Measurements from ENCODE around the gene DTNBP1. TPM values are rescaled to one million over a fixed set of nuclear protein-coding genes. Genes with fewer than 3 reads are reported as not detected.

The DTNBP1 gene
- total and polyA plus RNA-seq, 2 of the 8 experiments (the other 6 are each of a cell fraction or from before 2014, with no cell fraction given): 13.5 to 22.1 TPM

DNA sequence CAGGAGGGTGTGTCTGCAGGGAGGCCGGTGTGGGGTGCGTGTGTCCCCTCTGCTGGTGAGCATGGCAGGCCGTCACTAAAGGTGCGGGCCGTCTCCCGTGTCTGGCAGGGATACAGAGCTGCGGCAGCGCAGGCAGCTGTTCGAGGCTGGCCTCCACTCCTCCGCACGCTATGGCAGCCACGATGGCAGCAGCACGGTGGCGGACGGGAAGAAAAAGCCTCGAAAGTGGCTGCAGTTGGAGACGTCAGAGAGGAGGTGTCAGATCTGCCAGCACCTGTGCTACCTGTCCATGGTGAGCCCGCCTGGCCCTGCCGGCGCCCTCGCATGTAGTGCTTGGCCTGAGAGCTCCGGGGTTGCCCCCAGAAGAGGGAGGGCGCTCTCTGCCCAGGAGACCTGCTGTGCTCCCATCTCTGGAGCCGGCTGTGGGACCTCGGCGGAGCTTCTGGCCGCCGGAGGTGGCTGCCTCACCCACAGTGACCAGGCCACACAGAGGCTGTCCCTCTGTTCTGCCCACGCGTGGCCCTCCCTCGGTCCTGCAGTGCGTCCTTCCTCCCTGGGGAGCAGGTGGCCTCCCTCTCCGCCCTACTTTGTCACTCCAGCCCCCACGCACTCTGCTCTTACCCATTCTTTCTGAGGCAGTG, 149.6 kb downstream of the DTNBP1 start:
- Histone ChIP-seq H3K9me3 (ENCODE audit: insufficient read depth in 2 of 2, low read depth in 1 of 2, low read length in 1 of 2) (no peaks in the 10 kb centered on the region), H4K8ac (ENCODE audit: extremely low read depth, insufficient read depth, low read length) (no peak overlapping the region), H3K4me2 (ENCODE audit: insufficient read depth in 1 of 2, low read depth in 2 of 2, low read length in 2 of 2) (no peak overlapping the region), H3K23me2 (ENCODE audit: low read depth, low read length) (no peaks in the 10 kb centered on the region), H3K9ac (replicated peaks in 1 of 4; ENCODE audit: extremely low read depth in 1 of 4, low read depth in 3 of 4, low read length in 3 of 4) (no peak overlapping the region), H3K14ac (ENCODE audit: insufficient read length) (no peak overlapping the region), H3K79me1 (ENCODE audit: low read depth, low read length) (peaks cover 9% of the 10 kb centered on the region; the same call in 1 of the 2 replicates), H2BK20ac (ENCODE audit: low read length) (no peak overlapping the region), H3K79me2 (ENCODE audit: control insufficient read depth in 1 of 2, insufficient read depth in 2 of 2, low read length in 2 of 2) (peaks cover 0 to 36% of the 10 kb centered on the region in 2 experiments; a peak in 2 of 4 replicates), H2BK15ac (ENCODE audit: low read length) (no peak overlapping the region), H3K27ac (ENCODE audit: low read depth, low read length) (no peak overlapping the region), H2BK5ac (ENCODE audit: low read depth, low read length) (peak overlapping the region; percentile 9; the same call in 1 of the 2 replicates), H3K4ac (replicated peaks; ENCODE audit: insufficient read length, low read depth, low read length) (no peak overlapping the region), H2BK12ac (ENCODE audit: low read depth, low read length) (no peak overlapping the region), H3K27me3 (replicated peaks in 1 of 4; ENCODE audit: control insufficient read depth in 3 of 4, extremely low read depth in 1 of 4, insufficient read depth in 3 of 4, low read length in 3 of 4) (no peaks in the 10 kb centered on the region), H2AK5ac (ENCODE audit: low read depth, low read length) (no peak overlapping the region), H4K91ac (replicated peaks; ENCODE audit: insufficient read length, low read length) (no peak overlapping the region), H3K36me3 (ENCODE audit: control insufficient read depth in 2 of 4, insufficient read depth in 4 of 4, low read length in 3 of 4) (peaks cover 40 to 99% (median 78%) of the 10 kb centered on the region in 4 experiments), H4K5ac (ENCODE audit: insufficient read length, low read depth, low read length) (no peak overlapping the region), H2BK120ac (replicated peaks; ENCODE audit: low read depth, low read length) (no peak overlapping the region), H3K23ac (ENCODE audit: insufficient read length) (no peak overlapping the region), H3K56ac (replicated peaks; ENCODE audit: insufficient read length, low read depth, low read length) (no peak overlapping the region), H3K4me1 (replicated peaks in 1 of 4; ENCODE audit: control insufficient read depth in 3 of 4, insufficient read depth in 4 of 4, low read length in 3 of 4) (peaks cover 0 to 4% (median 2%) of the 10 kb centered on the region in 4 experiments; a peak in 3 of 7 replicates), H3K4me3 (ENCODE audit: extremely low read depth in 1 of 4, insufficient read depth in 2 of 4, low read depth in 3 of 4, low read length in 4 of 4) (no peak overlapping the region), H3K18ac (ENCODE audit: extremely low read depth, low read length) (no peak overlapping the region), H4K20me1 (replicated peaks in 1 of 2; ENCODE audit: control insufficient read depth in 1 of 2, insufficient read depth in 2 of 2, low read length in 2 of 2) (peaks cover 22 to 37% of the 10 kb centered on the region in 2 experiments), H2AFZ (ENCODE audit: low read length) (no peak overlapping the region)
- POLR2A ChIA-PET (ENCODE audit: partially characterized antibody): interaction anchor here (1.1 to 1.7 kb wide), 3 partner anchors 9 to 12 kb away, joined by 3 to 7 read pairs (median 4); no protein-coding TSS in a partner anchor
- FAIRE-seq (no peak), DNase-seq (ENCODE audit: low read depth in 1 of 2, low spot score in 2 of 2) (no peak)
- TF ChIP-seq, protein P1, sequence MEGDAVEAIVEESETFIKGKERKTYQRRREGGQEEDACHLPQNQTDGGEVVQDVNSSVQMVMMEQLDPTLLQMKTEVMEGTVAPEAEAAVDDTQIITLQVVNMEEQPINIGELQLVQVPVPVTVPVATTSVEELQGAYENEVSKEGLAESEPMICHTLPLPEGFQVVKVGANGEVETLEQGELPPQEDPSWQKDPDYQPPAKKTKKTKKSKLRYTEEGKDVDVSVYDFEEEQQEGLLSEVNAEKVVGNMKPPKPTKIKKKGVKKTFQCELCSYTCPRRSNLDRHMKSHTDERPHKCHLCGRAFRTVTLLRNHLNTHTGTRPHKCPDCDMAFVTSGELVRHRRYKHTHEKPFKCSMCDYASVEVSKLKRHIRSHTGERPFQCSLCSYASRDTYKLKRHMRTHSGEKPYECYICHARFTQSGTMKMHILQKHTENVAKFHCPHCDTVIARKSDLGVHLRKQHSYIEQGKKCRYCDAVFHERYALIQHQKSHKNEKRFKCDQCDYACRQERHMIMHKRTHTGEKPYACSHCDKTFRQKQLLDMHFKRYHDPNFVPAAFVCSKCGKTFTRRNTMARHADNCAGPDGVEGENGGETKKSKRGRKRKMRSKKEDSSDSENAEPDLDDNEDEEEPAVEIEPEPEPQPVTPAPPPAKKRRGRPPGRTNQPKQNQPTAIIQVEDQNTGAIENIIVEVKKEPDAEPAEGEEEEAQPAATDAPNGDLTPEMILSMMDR (IDR thresholded peaks at IDR 0.05; ENCODE audit: control extremely low read depth in 1 of 3, insufficient read depth in 1 of 3, low read depth in 1 of 3, low read length in 3 of 3): no peak
- peak; percentile 52; the same call in 1 of the 2 replicates for TF ChIP-seq POLR2AphosphoS5 (IDR thresholded peaks at IDR 0.05; ENCODE audit: low read depth, low read length)
- no peak for TF ChIP-seq EZH2 (IDR thresholded peaks at IDR 0.05; ENCODE audit: low read depth, low read length, severe bottlenecking)
- TF ChIP-seq POLR2A (IDR thresholded peaks at IDR 0.05; ENCODE audit: control extremely low read depth in 1 of 2, low read depth in 2 of 2, low read length in 2 of 2): peak in 1 of 2 experiments; percentile 36; a peak in 1 of 3 replicates
- TF ChIP-seq PHF8 (conservative IDR thresholded peaks at IDR 0.05; ENCODE audit: low read depth, low read length): no peak
- WGBS, 2 experiments (ENCODE audit: extremely low coverage in 1 of 2, insufficient coverage in 1 of 2, insufficient read length in 1 of 2, insufficient replicate concordance in 2 of 2, low coverage in 1 of 2, low lambda C conversion rate in 2 of 2, missing lambda C conversion rate in 1 of 2): 93% methylated on average over 32 of the region's 34 CpGs; no CpG with 5 or more reads in 1 of the 2 experiments
- CTCF ChIA-PET (ENCODE audit: partially characterized antibody): interaction anchor here (0.5 to 4.9 kb wide), 3 partner anchors 9 to 1446 kb away, joined by 3 to 24 read pairs (median 3); no protein-coding TSS in a partner anchor
